HG03108 (cell line): ENCODE data around the gene TNFRSF21.
"Not testable (repeated sequence)": the region's sequence is repeated elsewhere in the genome, so short reads cannot be mapped to it uniquely, and the experiment has no call there.

Experiments used
- ATAC-seq: cut with Tn5 transposase; IDR thresholded peaks from one replicate; pipeline ENCODE4 v1.9.1; 2021; ENCODE audit warnings: moderate library complexity; ENCODE audit not compliant: unreplicated experiment

The TNFRSF21 gene

DNA sequence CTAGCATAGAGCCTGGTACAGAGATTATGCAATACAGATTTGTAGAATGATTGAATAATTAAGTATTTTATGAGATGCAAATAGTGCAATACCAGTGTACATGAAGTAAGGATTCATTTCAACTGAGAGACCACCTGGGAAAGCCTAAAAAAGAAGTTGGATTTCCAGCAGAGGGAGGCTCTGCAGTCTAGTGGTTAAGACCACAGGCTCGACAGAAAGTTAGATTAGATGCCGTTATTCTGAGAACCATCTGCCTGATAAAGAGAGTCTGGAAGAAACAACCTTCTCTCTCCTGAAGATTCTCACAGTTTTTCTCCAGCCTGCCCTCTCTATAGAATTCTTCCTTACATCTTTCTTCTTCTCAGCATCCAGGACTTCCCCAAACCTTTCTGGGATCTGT, 13.6 kb upstream of the TNFRSF21 start:
- no peak for ATAC-seq

DNA sequence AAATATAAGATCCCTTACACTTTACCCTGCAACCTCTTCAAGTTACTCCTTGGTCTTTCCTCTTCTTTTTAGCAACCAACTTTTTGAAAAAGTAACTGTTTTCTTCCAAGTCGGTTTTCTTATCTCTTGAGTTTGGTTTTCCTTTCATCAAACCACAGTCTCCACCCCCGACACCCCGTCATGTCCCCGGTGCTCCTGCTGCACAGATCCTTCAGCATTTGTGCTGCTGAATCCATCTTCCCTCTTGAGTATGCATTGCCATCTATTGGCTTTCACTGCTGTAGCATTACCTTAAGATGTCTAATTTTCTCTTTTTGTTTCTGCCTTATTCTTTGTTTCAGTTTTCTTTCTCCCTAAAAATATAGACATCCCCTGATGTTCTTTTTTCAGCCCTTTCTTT, 11.9 kb upstream of the TNFRSF21 start:
- ATAC-seq, result no peak

GRCh38 chr6:47319867-47320266, 10.2 kb upstream of the TNFRSF21 start:
- no peak for ATAC-seq

GRCh38 chr6:47319382-47319781, 9.7 kb upstream of the TNFRSF21 start:
- no peak for ATAC-seq

DNA sequence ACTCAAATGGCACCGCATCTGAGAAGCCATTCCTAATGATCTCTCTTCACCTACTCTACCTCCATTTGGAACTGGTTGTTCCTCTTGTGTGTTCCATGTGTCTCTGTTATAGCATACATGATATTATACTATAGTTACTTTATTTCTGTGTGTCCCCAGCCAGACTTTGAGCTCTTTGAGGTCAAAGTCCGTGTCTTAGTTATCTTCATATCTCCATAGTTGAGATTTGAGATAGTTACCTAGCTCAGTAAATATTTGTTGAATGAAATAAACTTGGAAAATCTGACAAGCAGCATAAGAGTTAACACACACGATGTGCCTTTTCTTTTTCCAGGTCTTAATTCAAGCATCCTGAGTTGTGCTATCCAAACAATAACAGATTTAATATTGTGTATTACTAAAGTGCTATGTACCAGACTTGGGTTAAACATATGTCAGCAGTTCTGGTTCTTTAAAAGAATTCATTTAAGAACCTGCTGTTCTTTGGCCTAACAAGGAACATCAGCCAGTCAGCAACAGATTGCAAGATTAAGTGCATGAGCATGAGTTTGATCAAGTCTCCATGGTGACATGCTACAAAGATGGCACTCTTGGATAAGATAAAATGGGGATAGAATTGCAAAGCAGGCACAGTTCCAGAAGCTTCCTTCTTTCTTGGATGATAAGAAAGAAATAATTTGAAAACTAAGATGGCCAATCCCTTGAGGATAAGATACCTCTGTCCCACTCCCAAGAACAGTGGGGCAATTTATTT, 8.7 kb upstream of the TNFRSF21 start:
- no peak for ATAC-seq

DNA sequence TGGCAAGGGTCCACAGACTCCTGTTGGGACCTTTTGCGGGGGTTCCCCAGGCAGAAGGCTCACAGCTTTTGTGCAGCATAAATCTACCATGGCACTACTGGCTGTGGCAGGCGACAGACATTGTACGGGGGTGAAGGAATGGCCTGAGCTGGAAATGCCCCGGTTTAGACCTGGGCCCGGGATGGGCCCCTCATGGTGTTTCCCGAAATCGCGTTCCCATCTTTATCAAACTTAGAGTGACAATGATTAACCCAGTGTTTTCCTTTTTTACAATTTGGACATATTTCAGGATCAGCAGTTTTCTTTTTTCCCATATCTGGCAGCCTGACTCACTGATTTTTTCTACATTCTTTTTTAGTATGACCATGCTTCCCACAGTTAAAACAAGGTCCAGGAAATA, 5.5 kb upstream of the TNFRSF21 start:
- ATAC-seq, result not testable (repeated sequence)

DNA sequence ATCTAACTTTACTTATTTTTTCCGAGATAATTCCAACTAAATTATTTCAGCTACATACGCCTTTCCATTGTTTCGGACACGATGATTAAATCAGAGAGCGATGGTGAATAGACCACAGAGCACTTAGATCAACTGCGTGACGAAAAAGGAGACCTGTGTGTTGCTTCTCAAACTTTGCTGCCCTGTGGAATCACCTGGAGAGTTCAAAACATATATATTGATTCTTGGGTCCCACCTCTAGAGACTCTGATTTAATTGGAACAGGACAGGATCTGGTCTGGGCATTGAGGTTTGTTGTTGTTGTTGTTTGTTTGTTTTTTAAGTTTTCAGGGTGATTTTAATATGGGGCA, 401 bp upstream of the TNFRSF21 start:
- no peak for ATAC-seq

DNA sequence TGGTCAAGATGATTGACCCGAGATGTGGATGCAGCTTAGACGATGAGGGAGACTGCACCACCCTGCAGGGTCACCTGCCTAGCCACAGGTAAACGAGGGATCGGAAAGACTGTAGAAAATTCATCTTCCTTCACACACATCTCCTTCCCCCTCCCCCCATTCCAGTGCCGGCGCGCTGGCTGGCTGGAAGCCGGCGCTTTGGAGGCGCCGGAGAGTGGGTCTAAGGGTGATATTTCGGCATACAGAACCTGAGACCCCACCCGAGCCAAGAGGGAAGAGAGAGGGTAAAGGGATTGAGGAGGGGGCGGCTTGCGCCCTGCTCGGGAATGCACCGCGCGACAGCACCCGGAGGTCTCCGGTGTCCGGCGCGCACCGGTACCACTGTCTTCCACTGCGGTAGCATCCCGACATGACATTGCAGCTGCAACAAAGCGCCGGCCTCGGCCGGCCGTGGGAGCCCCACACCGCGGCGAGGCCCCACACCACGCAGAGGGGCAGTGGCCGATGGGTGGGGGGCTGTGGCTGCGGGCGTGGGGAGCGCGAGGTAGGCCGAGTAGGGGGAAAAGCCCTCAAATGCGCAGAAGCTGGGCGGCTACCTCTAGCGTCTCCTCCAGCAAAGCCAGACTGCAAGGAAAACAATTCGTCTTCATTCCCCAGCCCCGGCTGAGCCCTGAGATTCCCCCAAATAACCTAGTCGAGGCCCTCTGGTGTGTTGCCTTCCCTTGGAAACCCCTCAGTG, 984 bp downstream of the TNFRSF21 start:
- peak; percentile 7 for ATAC-seq

- no peak for ATAC-seq
These were observed 1.5 kb downstream of the TNFRSF21 start for GRCh38 chr6:47308198-47308517.

- no peak for ATAC-seq
These were observed 2.1 kb downstream of the TNFRSF21 start for GRCh38 chr6:47307362-47308197.

DNA sequence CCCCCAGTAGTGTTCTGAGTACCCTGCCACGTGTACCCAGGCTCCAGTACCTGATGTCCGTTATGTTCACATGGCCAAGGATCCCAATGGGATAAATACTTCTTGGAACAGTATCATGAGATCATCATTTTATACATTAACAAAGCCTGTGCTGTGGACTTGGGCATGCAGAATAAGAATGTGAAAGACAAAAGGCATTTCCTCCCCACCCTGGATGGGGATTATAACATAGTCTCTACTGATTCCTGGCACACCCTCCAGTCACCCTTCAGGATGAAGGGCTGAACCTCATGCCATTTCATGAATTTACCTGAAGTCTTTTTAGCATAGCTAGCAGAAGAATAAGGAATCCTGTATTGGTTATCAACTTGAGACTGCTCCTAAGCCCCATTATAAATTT, 2.8 kb downstream of the TNFRSF21 start:
- ATAC-seq, result no peak

- no peak for ATAC-seq
These were observed 5.8 kb downstream of the TNFRSF21 start for GRCh38 chr6:47303861-47304260.

- no peak for ATAC-seq
These were observed 6.4 kb downstream of the TNFRSF21 start for GRCh38 chr6:47303342-47303741.

DNA sequence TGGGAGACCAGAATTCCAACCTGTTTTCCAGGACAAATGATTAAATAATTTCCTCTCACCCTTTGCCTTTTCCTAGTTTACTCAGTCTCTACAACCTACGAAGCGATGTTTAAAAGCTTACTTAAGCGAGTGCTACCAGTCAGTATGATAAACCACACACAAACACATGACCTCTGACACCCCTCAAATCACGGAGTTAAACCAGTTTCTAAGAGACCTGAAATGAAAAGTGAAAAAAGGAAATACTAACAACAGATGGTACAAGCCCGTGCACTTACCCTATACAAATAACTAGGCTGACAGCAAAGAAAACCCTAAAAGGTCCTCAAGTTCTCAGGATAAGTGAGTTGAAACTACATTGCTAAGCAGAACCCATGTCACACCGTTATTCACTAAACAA, 7.7 kb downstream of the TNFRSF21 start:
- peak; percentile 76 for ATAC-seq

GRCh38 chr6:47301441-47301840, 8.3 kb downstream of the TNFRSF21 start:
- no peak for ATAC-seq

GRCh38 chr6:47300417-47300816, 9.3 kb downstream of the TNFRSF21 start:
- no peak for ATAC-seq

GRCh38 chr6:47299965-47300364, 9.7 kb downstream of the TNFRSF21 start:
- ATAC-seq, result no peak

DNA sequence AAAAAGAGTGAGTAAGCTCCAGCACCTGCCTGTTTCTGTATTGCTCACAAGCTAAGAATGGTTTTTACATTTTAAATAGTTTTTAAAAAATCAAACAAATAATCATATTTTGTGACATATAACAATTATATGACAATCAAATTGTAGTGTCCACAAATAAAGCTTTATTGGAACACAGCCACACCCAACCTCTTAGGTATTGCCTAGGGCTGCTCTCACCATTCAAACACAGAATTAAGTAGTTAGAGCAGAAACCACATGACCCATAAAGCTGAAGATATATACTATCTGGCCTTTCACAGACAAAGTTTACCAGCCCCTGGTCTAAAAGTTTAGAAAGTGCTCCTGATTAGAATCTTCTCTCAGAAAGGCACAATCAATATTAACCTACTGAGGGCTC, 11.2 kb downstream of the TNFRSF21 start:
- ATAC-seq, result no peak

DNA sequence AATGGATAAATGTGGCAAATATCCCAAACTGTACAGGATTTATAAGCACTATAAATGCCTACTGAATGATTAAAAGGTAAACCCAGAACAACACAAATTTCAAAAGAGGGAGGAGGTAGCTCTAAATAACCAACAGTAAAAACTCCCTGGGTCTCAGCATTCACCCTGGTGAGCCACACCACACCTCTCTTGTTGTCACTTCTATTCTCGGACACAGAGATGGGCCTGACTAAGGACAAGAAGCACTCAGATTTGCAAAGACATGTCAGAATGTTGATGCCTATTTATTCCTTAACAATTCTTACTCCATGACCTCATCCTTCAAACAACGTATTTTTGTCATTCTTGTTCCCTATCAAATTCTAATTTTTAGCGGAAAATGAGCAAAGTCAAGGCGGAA, 14.7 kb downstream of the TNFRSF21 start:
- no peak for ATAC-seq

- no peak for ATAC-seq
These were observed 16.8 kb downstream of the TNFRSF21 start for GRCh38 chr6:47292944-47293343.

- ATAC-seq, result no peak
These were observed 17.7 kb downstream of the TNFRSF21 start for GRCh38 chr6:47292027-47292426.
